ENCODE measurements around the gene SLC6A12. TPM values are rescaled to one million over a fixed set of nuclear protein-coding genes. Genes with fewer than 3 reads are reported as not detected.
"Not testable (repeated sequence)": the region's sequence is repeated elsewhere in the genome, so short reads cannot be mapped to it uniquely, and the experiment has no call there.

The SLC6A12 gene
- total RNA-seq, 2 donors from 2014 or later: not detected

GRCh38 chr12:242496-242895, 28.5 kb upstream of the SLC6A12 start:
- no peak overlapping the region for H3K27ac Mint-ChIP-seq
- no peak for ATAC-seq

GRCh38 chr12:241266-241665, 27.3 kb upstream of the SLC6A12 start:
- no peak for ATAC-seq
- Mint-ChIP-seq H3K4me1 (peaks cover 3% of the 10 kb centered on the region), H3K27me3 (peaks cover 32% of the 10 kb centered on the region)

More at GRCh38 chr12:242496-242895, 28.5 kb upstream of the SLC6A12 start:
- Mint-ChIP-seq H3K27me3 (peaks cover 32% of the 10 kb centered on the region), H3K4me3 (no peak overlapping the region), H3K36me3 (ENCODE audit: low read depth) (peaks cover 2% of the 10 kb centered on the region), H3K4me1 (peaks cover 3% of the 10 kb centered on the region)
- no peak for DNase-seq
- peaks cover 2% of the 10 kb centered on the region for H3K9me3 ChIP-seq (ENCODE audit: control insufficient read depth, low read length, poor library complexity, severe bottlenecking)

GRCh38 chr12:240566-240965, 26.6 kb upstream of the SLC6A12 start:
- Mint-ChIP-seq H3K4me3 (no peak overlapping the region), H3K27ac (no peak overlapping the region), H3K36me3 (ENCODE audit: low read depth) (peaks cover 2% of the 10 kb centered on the region), H3K4me1 (peaks cover 3% of the 10 kb centered on the region), H3K27me3 (peaks cover 32% of the 10 kb centered on the region)
- ATAC-seq (no peak), DNase-seq (no peak)
- H3K9me3 ChIP-seq (ENCODE audit: control insufficient read depth, low read length, poor library complexity, severe bottlenecking): no peaks in the 10 kb centered on the region

More at GRCh38 chr12:241266-241665, 27.3 kb upstream of the SLC6A12 start:
- H3K9me3 ChIP-seq (ENCODE audit: control insufficient read depth, low read length, poor library complexity, severe bottlenecking): no peaks in the 10 kb centered on the region
- H3K27ac Mint-ChIP-seq: no peak overlapping the region
- peaks cover 2% of the 10 kb centered on the region for H3K36me3 Mint-ChIP-seq (ENCODE audit: low read depth)
- no peak overlapping the region for H3K4me3 Mint-ChIP-seq
- DNase-seq: no peak

GRCh38 chr12:238736-239398, 24.9 kb upstream of the SLC6A12 start:
- Mint-ChIP-seq H3K27me3 (peaks cover 31% of the 10 kb centered on the region), H3K4me3 (no peak overlapping the region), H3K36me3 (ENCODE audit: low read depth) (peaks cover 2% of the 10 kb centered on the region), H3K27ac (no peak overlapping the region), H3K4me1 (peaks cover 3% of the 10 kb centered on the region)
- ATAC-seq (no peak), DNase-seq (no peak)
- no peaks in the 10 kb centered on the region for H3K9me3 ChIP-seq (ENCODE audit: control insufficient read depth, low read length, poor library complexity, severe bottlenecking)

GRCh38 chr12:238116-238515, 24.2 kb upstream of the SLC6A12 start:
- ATAC-seq (no peak), DNase-seq (no peak)
- Mint-ChIP-seq H3K27me3 (peaks cover 26% of the 10 kb centered on the region), H3K4me1 (peaks cover 3% of the 10 kb centered on the region), H3K36me3 (ENCODE audit: low read depth) (peaks cover 2% of the 10 kb centered on the region), H3K27ac (no peak overlapping the region), H3K4me3 (no peak overlapping the region)
- no peaks in the 10 kb centered on the region for H3K9me3 ChIP-seq (ENCODE audit: control insufficient read depth, low read length, poor library complexity, severe bottlenecking)

- Mint-ChIP-seq H3K36me3 (ENCODE audit: low read depth) (peaks cover 2% of the 10 kb centered on the region), H3K4me1 (no peaks in the 10 kb centered on the region), H3K27me3 (peaks cover 28% of the 10 kb centered on the region), H3K27ac (no peak overlapping the region), H3K4me3 (no peak overlapping the region)
- ATAC-seq: no peak
- no peaks in the 10 kb centered on the region for H3K9me3 ChIP-seq (ENCODE audit: control insufficient read depth, low read length, poor library complexity, severe bottlenecking)
- DNase-seq: no peak
Measured at GRCh38 chr12:237026-237815, 23.3 kb upstream of the SLC6A12 start.

GRCh38 chr12:236445-236844, 22.5 kb upstream of the SLC6A12 start:
- Mint-ChIP-seq H3K27me3 (peaks cover 26% of the 10 kb centered on the region), H3K27ac (no peak overlapping the region), H3K4me3 (no peak overlapping the region), H3K36me3 (ENCODE audit: low read depth) (peaks cover 2% of the 10 kb centered on the region), H3K4me1 (no peaks in the 10 kb centered on the region)
- no peaks in the 10 kb centered on the region for H3K9me3 ChIP-seq (ENCODE audit: control insufficient read depth, low read length, poor library complexity, severe bottlenecking)
- no peak for ATAC-seq
- no peak for DNase-seq

GRCh38 chr12:235967-236366, 22.0 kb upstream of the SLC6A12 start:
- peaks cover 28% of the 10 kb centered on the region for H3K27me3 Mint-ChIP-seq
- H3K27ac Mint-ChIP-seq; H3K9me3 ChIP-seq (ENCODE audit: control insufficient read depth, low read length, poor library complexity, severe bottlenecking); ATAC-seq; H3K4me1 Mint-ChIP-seq; DNase-seq; H3K36me3 Mint-ChIP-seq (ENCODE audit: low read depth); H3K4me3 Mint-ChIP-seq: not testable (repeated sequence)

GRCh38 chr12:234891-235415, 21.0 kb upstream of the SLC6A12 start:
- H3K4me3 Mint-ChIP-seq: no peak overlapping the region

GRCh38 chr12:234019-234418, 20.1 kb upstream of the SLC6A12 start:
- no peak for ATAC-seq
- Mint-ChIP-seq H3K27ac (no peak overlapping the region), H3K4me1 (no peaks in the 10 kb centered on the region), H3K36me3 (ENCODE audit: low read depth) (no peaks in the 10 kb centered on the region), H3K27me3 (peaks cover 36% of the 10 kb centered on the region), H3K4me3 (no peak overlapping the region)
- no peaks in the 10 kb centered on the region for H3K9me3 ChIP-seq (ENCODE audit: control insufficient read depth, low read length, poor library complexity, severe bottlenecking)
- no peak for DNase-seq

More at GRCh38 chr12:234891-235415, 21.0 kb upstream of the SLC6A12 start:
- peaks cover 34% of the 10 kb centered on the region for H3K27me3 Mint-ChIP-seq
- ATAC-seq (no peak), DNase-seq (no peak)
- H3K36me3 Mint-ChIP-seq (ENCODE audit: low read depth): peaks cover 2% of the 10 kb centered on the region
- no peak overlapping the region for H3K27ac Mint-ChIP-seq
- no peaks in the 10 kb centered on the region for H3K9me3 ChIP-seq (ENCODE audit: control insufficient read depth, low read length, poor library complexity, severe bottlenecking)
- H3K4me1 Mint-ChIP-seq: no peaks in the 10 kb centered on the region

GRCh38 chr12:233615-233968, 19.6 kb upstream of the SLC6A12 start:
- Mint-ChIP-seq H3K36me3 (ENCODE audit: low read depth) (peaks cover under 1% of the 10 kb centered on the region), H3K4me1 (peaks cover 1% of the 10 kb centered on the region), H3K4me3 (no peak overlapping the region), H3K27me3 (peaks cover 36% of the 10 kb centered on the region), H3K27ac (no peak overlapping the region)
- no peaks in the 10 kb centered on the region for H3K9me3 ChIP-seq (ENCODE audit: control insufficient read depth, low read length, poor library complexity, severe bottlenecking)
- no peak for DNase-seq
- no peak for ATAC-seq

- DNase-seq (no peak), ATAC-seq (no peak)
- Mint-ChIP-seq H3K36me3 (ENCODE audit: low read depth) (peaks cover 2% of the 10 kb centered on the region), H3K27ac (no peak overlapping the region), H3K4me3 (no peak overlapping the region), H3K27me3 (peaks cover 42% of the 10 kb centered on the region), H3K4me1 (peaks cover 2% of the 10 kb centered on the region)
- H3K9me3 ChIP-seq (ENCODE audit: control insufficient read depth, low read length, poor library complexity, severe bottlenecking): no peaks in the 10 kb centered on the region
Measured at GRCh38 chr12:232731-233614, 19.0 kb upstream of the SLC6A12 start.

Data from T-helper 17 cell (primary cell).